Stimulated activated CD4-positive, alpha-beta T cell treated with anti-CD3 and anti-CD28 coated beads, Interleukin-15, amount 100 ng/mL, for 24 hours (primary cell): Measurements from ENCODE around the gene SOX6.

Experiments used
- DNase-seq: peaks from one replicate; pipeline ENCODE4 v3.0.0-alpha.2; 2020

The SOX6 gene

DNA sequence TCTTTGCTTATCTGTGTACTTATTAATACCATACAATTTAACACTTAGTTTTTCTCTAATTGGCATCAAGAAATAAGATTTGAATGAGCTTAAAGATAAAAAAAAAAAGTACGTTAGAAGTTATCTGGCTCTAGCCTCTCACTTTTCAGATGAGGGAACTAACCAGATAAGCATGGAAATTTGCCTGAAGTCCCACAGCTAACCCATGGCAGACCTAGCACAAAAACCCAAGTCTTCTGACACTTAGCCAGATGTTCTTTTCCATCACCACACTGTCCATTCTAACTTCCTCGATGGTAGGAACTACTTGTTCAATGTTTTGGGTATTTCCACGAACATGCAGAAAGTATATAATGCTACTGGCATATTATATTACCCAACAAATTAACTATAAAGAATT is 7.4 kb upstream of the SOX6 start:
- DNase-seq, result no peak

DNA sequence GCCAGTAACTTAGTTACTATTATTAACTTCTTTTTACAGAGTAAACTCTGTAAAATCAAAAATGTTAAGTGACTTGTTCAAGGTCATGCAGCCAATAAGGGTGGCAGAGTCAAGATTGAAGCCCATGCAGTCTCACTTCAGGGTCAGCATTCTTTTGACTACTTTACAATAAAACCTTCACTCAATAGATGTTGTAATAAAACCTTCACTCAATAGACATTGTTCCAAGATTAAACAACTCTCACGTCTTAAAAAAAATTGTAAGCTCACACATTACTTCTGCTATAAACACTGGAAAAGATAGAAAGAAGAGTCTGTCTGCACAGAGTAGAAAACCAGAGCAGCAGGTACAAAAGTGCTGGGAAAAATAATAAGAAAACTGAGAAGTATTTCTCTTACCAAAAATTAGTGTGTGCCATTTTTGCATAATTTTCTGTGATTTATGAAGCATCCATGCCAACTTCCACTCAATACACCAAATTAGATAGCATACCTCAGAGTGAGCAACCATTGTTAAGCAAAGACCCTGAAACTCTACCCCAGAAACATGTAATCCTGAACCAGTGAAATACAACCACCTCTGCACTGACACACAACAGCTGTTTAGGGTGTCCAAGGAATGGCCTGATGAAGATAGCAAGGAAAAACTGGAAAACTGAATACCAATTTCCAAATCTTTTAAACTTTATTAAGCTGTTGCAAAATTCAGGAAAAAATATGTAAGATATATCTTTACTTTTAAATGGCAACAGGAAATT is 4.9 kb upstream of the SOX6 start:
- DNase-seq, result no peak

DNA sequence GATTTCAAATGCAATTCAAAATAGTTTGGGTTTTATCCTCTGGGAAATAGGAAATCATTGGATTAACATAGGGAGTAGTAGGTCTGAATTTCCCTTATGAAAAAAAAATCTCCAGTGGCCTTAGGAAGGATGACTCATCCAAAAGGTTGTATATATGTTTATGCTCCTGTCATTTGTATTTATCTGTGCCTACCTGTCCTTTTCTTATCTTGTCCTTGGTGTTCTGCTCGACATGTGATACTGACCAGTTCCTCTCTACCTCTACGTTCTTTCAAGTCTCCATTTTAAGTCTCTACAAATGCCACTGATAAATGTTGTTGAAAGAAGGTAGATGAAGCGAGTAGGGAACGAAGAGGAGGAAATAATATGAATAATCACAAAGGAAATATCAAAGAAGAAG is 3.0 kb upstream of the SOX6 start:
- DNase-seq, result no peak

DNA sequence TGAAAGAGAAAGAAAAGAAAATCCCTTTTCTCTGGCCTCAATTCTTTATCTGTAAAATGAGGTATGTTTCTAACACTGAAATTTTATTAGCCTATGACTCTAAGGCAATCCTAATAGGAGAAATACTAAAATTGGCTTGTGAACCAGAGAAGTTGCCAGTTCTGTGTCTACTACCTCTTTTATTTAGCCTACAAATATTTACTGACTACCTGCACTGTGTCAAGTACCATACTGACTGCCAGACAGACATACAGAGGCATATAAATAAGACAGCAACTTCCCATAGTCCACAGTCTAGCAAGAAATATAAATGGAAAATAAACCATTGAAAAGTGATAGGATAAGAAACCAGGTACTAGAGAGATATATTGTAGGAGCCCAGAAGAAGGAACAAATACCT is 2.4 kb upstream of the SOX6 start:
- DNase-seq, result no peak

DNA sequence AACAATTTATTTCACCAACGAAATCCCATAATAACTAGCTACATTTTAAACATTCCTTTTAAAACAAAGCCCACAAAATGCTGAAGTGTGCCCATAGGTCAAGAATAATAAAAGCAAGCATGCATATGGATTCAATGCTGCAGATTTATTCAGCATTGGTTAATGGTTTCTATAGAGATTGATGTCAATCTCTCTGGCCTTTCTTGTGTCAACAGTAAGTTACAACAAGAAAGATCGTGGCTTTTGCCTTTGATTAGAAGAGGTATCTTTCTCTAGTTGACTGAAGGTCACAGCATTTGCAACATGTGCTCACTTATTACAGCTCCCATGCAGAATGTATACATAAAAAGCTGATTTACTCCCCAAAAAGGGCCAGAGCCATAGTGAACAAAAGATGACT is 1.4 kb upstream of the SOX6 start:
- no peak for DNase-seq

DNA sequence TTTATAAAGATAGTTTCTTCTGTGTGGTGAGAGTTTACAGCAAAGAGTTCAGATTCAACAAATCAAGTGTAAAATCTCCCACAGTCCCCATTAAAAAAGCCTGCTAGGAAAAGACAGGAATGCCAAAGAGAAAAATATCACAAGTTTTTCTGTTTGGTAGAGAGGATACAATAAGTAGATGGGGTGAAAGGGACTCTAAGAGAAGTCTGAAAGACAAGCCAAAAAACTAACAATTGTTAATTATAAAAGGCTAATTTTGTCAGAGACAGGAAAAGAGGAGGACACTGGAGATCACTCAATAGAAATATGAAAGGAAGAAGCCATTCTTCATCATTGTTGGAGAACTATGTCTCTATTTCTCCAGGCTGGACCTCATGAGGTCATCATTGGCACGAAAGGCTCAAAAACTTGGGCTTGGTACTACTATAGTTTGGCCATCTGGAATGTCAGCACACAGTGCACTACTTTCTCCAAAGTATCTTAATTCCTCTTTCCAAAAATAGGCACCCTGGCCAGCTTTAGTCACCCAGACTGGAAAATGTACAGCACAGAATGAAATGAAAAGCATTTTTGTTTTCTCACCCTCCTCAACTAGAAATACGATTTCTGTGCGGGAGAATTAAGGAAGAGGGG is 531 bp upstream of the SOX6 start:
- DNase-seq, result no peak

DNA sequence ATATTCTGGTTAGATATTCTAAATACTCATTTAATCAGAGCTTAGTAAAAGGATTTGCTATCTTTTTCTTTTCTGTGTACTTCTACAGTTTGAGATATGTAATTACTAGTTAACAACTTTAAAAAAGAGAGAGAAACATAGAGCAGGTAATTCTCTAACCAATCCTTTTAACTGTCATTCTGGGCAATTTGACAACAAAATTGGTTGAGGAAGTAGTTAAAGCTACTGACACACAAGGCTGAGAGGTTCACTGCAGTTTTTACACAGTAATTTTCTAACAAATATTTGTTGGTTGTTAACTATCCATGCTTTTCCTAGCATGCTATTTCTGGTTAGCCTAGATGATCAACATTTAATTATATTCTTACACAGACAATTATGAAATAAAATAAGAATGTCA is 3.6 kb downstream of the SOX6 start:
- DNase-seq, result no peak

DNA sequence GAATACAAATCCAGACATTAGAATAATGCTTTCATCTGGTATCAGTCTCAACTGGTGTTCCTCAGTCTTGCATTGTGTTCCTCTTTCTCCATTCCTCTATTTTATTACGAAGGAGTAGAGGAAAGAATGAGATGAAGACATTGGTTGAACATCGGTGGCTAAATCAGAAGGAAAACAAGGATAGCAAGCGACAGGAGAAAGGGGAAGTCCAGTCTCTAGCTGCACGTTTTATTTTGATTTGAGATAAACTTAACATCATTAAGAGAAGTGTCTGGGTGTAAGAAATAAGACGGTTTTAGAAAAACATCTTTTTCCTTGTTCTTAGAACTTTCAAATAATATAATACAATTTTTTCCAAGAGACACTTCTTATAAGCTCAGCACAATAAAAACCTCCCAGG is 6.2 kb downstream of the SOX6 start:
- DNase-seq, result no peak

DNA sequence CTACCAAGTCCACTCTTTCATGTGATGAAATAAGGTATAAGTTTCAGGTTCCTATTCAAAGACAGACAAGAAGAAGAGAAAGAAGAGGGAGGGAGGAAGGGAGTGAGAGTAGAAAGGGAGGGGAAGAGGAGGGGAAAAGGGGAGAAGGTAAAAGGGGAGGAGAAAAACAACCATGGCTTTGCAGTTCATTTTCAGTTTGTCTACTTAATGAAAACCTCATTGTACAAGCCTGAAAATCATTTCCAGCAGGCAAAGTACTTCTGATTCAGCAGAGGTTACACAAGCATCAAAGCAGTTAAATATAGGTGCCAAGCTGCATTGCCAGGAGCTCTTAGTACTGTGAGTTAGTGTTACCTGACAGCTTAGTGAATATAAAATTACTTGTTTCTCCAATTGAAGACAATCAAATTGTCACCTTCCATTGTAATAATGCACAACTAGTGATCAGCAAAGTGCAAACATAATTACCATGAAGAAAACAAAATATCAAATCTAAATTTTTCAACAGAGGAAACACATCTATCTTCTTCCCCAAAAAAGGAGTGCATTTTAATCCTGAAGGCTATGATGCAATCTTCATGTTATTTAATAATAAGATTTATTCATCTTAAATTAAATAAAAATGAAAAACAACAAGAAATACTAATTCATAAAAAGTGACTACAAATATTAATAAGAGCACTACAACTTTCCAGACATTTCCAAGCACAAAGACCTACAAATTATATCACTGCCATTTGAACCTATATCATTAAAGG is 8.2 kb downstream of the SOX6 start:
- no peak for DNase-seq

DNA sequence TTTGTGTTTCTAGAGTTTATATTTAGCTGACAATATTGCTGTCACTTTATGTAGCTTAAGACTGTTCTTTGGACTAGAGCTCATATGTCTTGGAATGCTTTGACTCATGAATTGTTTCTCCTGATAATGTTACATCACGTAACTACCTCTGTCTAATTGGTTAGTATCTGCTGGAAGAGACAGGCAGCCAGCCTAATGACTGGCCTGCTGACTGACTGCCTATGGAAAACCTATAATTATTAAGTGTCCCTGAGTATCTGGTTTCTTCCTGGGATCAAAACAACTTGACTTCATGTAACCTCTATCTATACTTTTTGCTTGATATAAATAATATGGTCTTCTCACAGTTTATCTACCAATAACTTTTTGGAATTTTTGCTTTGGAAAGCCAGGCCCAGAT is 9.4 kb downstream of the SOX6 start:
- DNase-seq, result no peak

DNA sequence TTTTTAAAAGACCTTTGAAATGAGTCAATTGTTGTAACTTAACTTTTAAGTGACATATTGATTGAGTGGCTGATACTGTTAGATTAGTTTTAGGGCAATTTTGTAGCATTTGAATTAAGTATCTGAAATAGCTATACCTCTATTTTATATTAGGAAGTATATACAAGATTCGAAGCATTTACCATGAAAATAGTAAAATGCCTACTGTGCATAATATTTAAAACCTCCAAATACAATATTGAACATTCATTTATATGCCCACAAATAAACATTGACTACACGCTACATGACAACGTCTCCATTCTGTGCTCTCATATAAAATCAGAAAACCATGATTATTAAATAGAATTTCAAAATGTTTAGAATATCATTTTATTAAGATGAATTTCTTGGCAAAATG is 14.5 kb downstream of the SOX6 start:
- no peak for DNase-seq

DNA sequence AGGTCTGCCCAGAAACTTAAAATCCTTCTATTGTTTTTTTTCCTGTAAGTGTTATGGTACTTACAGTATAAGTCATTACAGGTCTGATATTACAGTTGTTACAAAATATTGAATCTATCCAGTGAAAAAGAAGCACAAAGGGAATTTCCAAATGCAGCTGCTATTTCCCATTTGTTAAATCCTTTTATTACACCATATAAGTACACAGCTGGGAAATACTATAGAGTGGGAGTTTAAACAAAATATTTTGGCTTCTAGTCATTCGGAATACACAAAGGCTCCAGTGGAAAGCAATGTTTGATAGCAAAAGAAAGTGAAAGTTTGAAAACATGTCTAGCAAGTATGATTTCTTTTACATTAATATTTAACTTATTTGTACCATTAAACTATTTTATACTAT is 18.0 kb downstream of the SOX6 start:
- no peak for DNase-seq

DNA sequence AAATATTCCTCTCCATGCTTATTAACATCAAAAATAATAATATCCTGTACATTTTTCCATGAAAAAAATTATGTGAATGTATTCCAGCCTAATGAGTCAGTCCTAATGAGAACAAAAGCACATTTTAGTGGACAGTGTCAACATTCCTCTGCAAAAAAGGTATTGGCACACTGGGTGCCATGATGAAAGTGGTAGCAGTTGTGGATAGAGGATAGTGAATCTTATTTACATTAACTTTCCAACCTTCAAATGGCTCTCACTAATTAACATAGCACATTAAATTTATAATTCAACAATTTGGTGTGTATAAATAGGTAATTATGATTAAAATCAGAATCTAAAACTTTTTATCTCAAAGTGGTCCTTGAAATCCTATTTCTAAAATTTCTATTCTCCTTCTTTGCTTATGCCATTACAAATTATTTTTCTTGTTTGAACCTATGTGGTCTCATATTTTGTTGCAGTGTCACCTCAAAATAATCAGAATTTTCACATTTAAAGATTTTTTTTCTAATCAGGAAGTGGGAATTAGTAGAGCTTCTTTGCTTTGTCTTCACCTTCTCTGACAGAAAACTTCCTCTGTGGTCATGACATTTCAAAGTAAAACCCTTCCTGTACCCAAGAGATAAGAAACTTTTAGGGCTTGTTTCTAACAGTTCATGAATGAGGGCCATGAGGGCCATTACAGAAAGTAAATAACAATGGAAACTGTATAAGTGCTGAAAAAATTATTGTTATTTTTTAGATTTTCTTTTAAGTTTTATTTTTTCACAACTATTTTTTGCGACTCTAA is 18.7 kb downstream of the SOX6 start:
- no peak for DNase-seq

DNA sequence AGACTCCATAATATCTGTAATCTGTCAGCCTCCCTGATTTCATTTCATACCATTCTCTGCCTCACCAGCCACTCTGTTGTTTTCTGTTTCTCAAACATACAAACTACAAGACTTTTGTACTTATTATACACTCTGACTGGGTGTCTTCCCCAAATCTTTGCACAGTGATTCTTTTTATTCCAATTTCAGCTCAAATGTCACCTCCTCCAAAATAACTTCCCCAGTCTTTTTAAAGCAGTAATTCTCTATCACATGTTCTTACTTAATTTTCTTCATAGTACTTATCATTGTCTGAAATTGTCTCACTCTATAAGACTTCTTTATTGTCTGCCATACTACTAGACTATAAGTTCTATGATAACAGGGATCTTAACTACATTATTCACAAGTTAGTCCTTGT is 19.6 kb downstream of the SOX6 start:
- no peak for DNase-seq

DNA sequence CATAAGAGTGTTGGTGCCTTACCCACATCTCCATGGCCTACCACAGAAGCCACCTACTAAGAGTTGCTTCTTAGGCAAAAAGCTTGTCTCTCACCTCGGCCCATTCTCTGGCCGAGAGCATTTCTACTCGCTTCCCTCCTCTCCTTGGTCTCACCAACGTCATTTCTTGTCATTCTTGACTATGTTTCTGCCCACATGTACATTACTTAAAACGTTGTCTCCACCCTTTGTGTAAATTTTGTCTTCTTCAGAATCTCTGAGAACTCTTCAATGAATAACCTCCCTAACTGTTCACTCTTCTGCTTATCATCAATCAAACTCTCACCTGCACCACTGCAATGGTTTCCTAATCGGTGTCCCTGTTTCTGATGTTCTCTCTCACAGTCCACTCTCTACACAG is 20.1 kb downstream of the SOX6 start:
- no peak for DNase-seq

DNA sequence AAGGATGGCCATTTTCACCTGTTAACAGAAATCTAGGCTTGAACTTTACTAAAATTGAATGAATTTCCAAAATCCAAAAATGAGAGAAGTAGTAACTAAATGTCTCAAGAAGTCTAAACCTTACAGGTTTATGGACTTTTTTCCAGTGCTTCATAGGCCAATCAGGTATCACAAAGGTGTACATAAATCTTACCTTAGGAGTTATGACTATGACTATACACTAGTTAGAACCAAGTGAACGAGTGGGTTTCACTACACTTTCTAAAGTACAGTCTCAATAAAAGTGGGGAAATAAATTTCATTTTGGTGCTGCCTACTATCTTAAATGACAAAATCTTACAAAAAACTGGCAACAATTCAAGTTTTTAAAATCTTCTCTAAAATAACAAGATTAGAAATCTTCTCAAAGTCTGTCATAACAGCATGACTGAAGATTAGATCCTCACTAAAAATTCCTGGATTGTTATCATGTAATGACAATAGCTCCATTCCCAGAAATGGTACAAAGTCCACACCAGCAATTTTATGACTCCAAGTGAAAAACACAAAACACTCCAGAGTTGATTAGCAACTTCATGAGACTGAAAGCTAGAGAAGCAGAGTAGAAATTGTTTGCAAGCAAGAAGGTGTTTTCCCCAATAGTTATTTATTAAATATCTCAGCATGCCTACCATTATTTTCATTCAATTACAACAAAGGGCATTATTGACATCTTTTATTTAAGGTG is 20.9 kb downstream of the SOX6 start:
- DNase-seq, result no peak

DNA sequence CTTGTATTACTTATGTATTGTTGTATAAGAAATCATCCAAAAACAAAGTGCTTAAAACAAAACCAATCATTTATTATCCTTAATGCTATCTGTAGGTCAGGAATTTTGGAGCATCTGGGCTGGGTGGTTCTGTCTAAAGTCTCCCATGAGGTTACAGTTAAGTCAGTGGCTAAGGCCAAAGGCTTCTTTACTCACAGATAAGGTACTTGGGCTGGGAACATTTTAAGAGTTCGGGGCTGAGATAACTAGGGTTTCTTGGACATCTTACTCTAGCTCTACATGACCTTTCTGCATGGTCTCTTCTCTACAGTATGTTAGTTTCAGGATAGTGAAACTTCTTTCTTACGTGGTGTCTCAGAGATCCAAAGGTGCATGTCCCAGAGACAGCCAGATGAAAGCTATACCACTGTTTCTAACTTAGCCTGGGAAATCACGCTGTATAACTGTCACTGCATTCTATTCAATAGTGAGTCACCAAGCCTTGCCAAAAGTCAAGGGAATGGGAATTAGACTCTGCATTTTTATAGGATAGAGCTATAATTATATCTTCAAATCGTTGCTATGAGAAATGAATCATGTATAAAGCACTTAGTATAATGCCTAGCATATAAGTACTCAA is 29.6 kb downstream of the SOX6 start:
- no peak for DNase-seq

DNA sequence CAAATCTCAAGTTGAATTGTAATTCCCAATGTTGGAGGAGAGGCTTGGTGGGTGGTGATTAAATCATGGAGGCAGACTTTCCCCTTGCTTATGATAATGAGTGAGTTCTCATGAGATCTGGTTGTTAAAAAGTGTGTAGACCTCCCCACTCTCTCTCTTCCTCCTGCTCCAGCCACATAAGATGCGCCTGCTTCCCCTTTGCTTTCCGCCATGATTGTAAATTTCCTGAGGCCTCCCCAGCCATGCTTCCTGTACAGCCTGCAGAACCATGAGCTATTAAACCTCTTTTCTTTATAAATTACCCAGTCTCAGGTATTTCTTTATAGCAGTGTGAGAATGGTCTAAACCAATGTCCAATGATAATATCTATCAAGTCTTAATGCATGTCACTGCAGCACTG is 34.2 kb downstream of the SOX6 start:
- DNase-seq, result no peak

DNA sequence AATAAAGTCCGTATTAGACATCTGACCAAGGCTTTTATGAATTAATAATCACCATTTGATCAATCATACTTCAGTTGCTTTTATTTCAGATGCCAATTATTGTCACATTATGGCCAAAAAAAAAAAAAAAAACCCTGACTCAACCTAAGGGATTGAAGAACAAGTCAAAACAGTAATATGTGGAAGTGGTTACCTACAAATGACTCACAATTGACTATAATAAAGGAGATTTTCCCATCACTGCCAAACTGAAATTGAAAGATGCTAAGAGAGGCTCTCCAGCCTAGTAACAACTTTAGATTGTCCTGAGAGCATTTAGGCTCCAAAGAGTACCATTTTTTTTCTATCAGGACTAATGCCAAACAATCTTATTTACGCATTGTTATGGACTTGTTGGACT is 35.2 kb downstream of the SOX6 start:
- DNase-seq, result no peak

DNA sequence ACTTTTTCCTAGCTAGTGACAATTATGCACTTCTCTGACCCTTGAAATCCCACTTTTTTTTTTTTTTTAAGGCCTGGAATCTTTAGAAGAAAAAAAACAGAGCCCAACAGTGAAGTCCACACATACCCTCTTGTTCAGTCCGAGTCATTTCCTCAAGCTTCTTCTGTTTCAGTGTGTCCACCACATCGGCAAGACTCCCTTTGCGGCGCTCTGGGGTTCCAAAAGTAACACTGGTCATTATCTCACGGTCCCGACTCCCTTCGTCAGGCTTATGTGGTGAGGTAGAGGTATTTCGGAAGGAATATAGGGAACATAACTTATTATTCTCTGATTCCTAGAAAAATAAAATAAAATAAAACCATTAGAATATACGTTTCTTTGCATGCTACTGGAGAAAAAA is 38.0 kb downstream of the SOX6 start:
- no peak for DNase-seq

DNA sequence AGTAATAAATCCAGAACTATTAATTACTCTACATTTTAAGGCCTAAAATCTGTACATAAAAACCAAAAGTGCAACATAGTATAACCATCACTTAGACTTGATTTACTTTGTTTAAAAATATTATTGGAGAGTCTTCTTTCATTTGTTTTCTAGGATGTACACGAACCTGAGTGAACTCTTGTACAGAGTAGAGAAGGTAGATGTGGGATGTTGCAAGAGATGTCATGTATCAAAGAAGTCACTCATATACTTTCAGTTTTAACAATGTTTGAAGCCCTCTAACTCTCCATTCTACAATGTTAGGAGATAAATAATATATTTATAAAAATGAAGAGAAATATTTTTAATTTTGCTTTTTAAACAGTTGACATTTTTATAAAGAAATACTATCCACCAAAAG is 38.6 kb downstream of the SOX6 start:
- no peak for DNase-seq

DNA sequence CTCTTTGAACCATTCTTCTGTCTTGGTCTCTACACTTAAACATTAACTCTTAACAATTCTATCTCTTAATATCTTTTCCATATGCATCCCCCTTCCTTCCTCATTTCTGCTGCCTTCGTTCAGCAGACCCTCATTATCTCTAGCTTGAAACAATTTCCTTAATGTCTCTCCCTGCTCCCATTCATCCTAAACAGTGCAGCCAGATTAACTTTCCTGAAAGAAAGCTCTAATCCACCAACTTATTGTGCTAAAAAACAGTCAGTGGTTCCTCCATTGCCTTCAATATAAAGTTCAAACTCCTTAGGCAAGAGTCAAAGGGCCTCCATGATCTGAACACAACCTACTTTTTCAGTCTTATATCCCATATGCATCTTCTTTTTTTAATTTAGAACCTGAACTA is 42.5 kb downstream of the SOX6 start:
- DNase-seq, result no peak
